GM21723 (cell line): Measurements from ENCODE around the gene MSANTD1.

Experiments
- ATAC-seq: cut with Tn5 transposase; IDR thresholded peaks from one replicate; pipeline ENCODE4 v1.9.1; 2021; ENCODE audit warnings: mild to moderate bottlenecking, moderate library complexity; ENCODE audit not compliant: unreplicated experiment

Gene MSANTD1

DNA sequence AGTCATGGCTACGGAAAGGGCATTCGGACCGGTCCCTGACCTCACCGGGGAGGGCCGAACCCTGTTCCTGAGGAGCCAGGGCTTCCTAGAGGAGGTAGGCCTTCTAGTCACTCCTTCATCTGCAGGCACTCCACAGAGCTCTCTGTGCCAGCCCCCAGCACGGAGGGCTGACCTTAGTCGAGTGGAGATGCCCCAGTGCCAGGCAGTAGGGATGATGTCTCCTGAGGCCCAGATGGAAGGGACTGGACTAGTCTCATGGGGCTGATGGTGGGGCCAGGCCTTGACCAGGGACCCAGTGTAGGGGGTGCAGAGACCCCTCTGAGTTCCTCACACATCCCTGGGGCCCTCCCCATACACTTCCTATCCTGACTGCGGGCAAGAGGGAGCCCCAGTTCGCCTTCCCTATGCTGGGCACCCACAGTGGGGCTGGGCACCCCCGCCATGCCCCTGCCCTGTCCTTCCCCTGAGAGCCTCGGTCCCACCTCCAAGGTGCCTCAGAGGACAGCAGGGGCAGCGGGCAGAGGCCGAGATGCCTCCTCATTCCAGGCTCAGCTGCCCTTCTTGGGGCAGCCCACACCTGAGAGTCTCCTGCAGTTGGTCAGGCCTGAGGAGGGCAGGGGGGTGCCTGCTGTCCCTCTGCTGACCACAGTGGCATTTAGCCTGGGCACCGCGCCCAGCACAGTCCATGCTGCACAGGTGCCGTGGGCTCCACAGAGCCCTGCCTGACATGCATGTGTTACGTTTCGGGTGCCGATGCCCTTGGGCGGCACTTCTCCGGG, 1.4 kb upstream of the MSANTD1 start:
- no peak for ATAC-seq

DNA sequence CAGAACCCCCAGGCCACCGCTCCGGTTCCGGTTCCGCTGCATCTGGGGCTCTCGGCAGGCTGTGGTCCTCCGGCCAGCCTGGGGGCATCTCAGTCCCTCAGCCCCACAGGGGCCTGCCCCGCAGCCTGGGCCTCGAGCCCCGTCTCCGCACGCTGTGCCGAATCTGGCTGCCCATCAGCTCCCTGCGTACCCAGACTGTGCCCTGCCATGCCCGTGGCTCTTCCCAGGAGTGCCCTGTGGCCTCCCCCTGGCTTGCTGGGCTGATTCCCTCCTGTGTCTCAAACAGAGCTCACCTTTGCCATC, 830 bp upstream of the MSANTD1 start:
- ATAC-seq: no peak

DNA sequence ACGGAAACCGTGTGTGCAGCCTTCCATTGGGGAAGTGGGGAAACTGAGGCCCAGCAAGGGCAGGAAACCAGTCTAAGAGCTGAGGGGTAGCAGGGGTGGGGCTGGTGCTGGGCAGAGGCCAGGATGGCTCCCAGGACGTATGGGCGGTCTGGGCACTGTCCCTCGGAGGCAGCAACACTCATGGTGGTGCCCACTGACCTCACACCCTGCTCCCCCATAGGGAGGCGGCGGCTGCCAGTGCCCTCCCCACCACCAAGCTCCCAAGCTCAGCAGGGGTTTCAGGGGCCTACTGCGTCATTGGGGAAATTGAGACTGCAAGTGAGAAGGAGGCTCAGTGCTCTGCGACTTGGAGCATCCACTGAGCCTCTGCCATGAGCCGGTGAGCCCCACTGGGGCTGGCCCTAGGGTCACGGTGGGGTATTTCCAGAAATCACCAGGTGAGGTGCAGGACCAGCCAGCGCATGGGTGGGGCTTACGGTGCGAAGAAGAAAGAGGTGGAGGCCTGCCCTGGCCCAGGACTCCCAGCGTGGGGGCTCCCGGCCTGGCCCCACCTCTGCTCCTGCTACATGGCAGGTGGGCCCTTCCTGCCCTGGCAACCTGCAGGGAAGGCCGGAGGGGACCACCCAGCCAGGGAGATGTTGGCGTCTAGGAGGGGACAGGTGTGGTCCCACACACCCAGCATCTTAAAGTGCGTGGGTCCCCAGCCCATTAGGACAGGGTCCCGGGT, 915 bp downstream of the MSANTD1 start:
- ATAC-seq: no peak

DNA sequence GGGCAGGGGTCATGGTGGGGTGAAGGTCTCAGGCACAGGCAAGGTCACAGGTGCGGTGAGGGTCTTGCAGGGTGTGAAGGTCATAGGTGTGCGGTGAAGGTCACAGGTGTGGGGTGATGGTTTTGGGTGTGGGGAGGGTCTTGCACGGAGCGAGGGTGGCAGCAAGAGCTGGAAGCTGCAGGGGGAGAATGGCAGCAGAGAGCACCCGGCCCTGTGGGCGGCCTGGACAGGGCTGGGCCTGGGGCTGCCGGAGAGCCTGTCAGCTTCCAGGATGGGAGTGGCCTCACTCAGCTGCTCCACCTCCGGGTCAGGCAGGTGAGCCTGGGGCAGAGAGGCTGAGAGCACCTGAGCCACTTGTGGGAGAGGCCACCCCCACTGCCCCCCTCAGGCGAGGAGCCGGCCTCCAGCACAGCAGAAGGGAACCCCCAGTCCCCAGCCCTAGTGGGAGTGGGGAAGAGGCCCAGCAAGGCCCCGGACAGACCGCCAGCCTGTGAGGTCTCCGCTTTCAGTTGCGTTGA, 1.5 kb downstream of the MSANTD1 start:
- no peak for ATAC-seq

- ATAC-seq: no peak
Measured at GRCh38 chr4:3250956-3251690, 2.2 kb downstream of the MSANTD1 start.

- ATAC-seq: no peak
Measured at GRCh38 chr4:3251691-3252479, 2.9 kb downstream of the MSANTD1 start.

GRCh38 chr4:3252480-3252828, 3.5 kb downstream of the MSANTD1 start:
- no peak for ATAC-seq

GRCh38 chr4:3252831-3253641, 4.1 kb downstream of the MSANTD1 start:
- no peak for ATAC-seq

- no peak for ATAC-seq
Measured at GRCh38 chr4:3253808-3254207, 4.8 kb downstream of the MSANTD1 start.

GRCh38 chr4:3254302-3255131, 5.6 kb downstream of the MSANTD1 start:
- no peak for ATAC-seq

GRCh38 chr4:3255611-3256186, 6.7 kb downstream of the MSANTD1 start:
- ATAC-seq: no peak

DNA sequence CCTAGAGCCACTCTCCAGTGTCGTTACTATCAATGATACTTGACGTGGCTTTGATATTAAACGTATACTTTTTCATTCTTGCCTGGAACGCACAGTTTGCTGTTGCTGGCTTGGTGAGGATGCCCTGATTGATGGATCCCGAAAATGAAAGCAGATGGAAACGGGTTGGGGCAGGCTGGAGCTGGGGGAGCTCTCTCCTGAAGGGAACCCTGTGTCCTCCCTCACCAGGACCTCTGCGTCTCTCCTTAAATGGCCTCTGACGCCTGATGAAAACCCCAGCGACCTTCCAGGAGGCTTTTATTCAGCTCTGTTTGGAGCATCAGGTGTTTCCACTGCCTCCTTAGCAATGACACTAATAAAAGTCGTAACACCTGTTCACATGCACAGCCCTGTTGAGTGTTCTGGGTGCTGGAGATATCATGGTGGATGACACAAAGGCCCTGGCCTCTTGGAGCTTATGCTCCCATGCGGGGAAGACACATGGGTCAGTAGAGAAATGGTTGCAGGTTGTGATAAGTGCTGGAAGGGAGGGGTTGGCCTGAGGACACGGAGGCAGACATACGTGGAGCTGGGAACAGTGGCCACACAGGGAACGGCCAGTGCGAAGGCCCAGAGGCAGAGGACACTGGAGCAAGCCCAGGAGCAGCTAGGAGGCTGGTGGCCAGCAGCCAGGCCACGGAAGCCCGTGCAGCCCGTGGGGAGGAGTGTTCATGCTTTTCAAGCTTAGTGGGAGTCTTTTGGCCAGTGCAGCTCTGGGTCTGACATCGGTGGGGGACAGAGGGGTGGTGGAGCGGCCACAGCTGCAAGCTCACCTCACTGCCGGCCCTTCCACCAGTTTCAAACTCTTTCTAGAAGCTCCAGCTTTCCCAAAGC, 7.5 kb downstream of the MSANTD1 start:
- no peak for ATAC-seq

DNA sequence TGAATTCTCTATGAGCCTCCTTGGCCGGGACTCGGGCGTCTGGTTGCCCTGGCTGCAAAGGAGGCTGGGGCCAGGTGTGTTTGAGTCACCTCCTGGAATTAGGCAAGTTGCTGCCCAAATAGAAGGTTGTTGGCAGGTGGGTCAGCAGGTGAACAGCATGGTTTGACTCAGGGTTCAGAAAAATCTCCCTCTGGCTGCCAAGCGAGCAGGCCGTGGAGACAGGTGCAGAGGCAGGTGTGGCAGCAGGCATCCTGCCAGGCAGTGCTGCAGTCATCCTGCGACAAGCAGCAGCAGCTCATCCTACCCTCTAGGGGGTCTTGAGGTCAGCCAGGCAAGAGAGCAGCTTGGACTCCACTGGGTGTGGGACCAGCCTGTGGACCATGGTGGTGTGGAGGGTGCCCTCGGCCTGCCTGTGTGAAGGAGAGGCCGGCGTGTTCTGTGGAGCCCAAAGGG, 8.2 kb downstream of the MSANTD1 start:
- ATAC-seq: no peak

- ATAC-seq: no peak
Measured at GRCh38 chr4:3257556-3258482, 8.9 kb downstream of the MSANTD1 start.

- ATAC-seq: no peak
Measured at GRCh38 chr4:3261411-3262207, 12.7 kb downstream of the MSANTD1 start.
